Ecto neural progenitor cell (in vitro differentiated cells): ENCODE results near the gene RPS18.
"Not testable (repeated sequence)": the region's sequence is repeated elsewhere in the genome, so short reads cannot be mapped to it uniquely, and the experiment has no call there.

ENCODE experiments used
- DNase-seq: peaks from one replicate; pipeline ENCODE4 v3.0.0-alpha.2; 2018; ENCODE audit warnings: low spot score

Gene RPS18

DNA sequence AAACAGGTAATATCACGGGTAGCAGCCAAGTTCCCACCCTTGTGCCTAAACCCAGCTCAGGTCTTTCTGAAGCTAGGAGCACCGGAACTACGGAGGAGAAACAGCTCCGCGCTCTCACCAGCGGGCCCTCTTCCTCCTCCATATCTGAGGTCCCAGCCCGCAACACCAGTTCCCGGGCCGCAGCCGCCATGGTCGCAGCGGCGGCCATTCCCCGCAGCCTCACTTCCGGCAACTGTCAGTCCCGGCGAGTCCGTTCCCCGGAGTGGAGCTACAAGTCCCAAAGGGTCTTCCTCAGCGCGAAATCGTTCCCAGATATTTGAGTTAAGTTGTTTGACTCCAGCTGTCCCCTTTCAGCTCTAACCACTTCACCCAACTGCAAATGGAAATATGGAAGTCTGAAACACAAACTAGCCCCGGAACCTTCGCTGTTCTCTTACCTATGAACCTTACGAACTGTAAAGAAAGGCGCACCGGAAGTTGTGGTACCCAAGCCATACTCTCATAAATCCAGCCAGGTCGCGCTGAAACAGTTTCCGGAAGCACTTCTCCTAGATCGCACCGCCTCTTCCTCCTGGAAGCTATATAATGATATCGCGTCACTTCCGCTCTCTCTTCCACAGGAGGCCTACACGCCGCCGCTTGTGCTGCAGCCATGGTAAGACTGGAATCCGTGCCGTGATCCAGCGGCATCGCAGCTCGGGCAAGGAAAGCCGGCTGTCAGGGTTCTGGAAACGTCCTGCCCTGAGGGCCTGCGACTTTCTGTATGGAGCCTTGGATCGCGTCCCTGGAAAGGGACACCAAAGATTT, at the start of gene RPS18, which contains the start of gene VPS52:
RPS18 (plus strand) TSS at position 608 of the 807 bp plus-strand sequence; CDS start at position 653, 45 bp downstream.
VPS52 (minus strand) TSS at position 409 of the 807 bp plus-strand sequence; CDS start at position 208, 201 bp downstream.
- DNase-seq = peak; percentile 91

DNA sequence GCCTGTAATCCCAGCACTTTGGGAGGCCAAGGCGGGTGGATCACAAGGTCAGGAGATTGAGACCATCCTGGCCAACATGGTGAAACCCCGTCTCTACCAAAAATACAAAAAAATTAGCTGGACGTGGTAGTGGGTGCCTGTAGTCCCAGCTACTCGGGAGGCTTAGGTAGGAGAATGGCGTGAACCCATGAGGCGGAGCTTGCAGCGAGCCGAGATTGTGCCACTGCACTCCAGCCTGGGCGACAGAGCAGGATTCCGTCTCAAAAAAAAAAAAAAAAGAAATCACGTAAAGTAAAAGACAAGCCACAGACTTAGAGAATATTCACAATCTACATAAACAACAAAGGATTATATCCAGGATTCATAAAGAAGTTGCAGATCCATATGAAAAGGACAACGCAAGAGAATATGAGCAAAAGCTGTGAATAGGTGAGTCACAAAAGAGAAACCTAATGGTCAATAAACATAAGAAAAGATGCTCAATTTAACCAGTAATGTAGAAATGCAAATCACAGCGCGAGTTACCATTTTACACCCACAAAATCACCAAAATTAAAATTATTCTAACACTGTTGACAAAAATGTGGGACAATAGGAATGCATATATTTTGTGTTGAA, 45.3 kb upstream of the RPS18 start:
- DNase-seq = not testable (repeated sequence)

DNA sequence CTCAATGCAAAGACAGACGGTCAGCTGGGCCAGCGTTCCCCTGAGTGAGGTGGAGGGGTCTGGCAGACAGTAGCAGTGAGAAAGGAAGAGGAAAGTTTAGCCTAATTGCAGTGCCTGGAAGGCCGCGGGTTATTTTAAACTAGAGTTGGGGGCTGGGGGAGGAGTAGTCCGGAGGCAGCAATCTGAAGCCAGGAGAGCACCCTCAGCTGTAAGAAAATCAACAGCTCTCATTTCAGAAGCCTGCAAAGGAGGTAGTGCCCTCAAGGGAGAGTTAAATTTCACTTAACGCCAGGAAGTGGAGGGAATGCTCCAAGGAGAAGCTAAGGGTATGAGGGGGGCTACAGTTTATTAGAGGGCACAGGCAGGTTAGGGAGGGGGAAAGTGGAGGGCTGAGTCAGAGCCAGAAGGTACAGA, 36.6 kb upstream of the RPS18 start:
- DNase-seq = no peak

DNA sequence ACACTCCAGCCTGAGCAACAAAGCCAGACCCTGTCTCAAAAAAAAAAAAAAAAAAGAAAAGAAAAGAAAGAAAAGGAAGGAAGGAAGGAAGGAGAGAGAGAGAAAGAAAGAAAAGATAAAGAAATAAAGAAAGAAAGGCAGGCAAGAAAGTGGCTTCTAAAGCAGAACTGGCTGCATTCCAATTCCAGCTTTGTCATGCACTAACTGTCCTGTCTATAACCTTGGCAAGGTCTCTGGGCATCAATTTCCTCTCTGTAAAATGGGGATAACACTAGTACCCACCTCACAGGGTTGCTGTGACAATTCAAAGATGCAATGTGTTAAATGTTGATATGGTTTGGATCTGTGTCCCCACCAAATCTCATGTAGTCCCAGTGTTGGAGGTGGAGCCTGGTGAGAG, 35.5 kb upstream of the RPS18 start:
- DNase-seq = no peak

DNA sequence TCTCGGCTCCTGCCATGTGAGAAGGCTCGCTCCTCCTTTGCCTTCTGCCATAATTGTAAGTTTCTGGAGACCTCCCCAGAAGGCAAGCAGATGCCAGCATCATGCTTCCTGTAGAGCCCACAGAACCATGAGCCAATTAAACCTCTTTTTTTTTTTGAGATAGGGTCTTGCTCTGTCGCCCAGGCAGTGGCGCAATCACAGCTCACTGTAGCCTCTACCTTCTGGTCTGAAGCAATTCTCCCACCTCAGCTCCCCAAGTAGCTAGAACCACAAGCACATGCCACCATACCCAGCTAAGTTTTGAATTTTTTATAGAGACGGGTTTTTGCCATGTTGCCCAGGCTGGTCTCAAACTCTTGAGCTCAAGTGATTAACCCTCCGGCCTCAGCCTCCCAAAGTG, 35.0 kb upstream of the RPS18 start:
- DNase-seq = no peak

DNA sequence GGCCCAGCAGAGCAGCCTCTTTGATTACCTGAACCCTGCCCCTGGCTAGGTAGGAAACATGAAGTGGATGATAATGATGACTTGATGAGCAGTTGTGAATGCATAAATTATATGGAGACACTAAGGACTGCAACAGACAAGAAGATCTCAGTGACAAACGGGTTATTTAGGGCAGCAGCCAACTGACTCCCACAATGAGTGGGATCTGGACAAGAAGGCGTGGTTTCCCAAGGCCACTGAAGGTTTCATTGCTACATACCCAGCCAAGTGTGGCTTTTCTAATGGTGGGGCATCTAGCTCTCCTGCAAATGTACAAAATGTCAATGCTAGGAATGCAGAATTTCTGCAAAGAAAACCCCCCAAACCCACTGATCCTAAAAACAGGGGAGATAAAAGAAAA, 34.1 kb upstream of the RPS18 start:
- DNase-seq = no peak

DNA sequence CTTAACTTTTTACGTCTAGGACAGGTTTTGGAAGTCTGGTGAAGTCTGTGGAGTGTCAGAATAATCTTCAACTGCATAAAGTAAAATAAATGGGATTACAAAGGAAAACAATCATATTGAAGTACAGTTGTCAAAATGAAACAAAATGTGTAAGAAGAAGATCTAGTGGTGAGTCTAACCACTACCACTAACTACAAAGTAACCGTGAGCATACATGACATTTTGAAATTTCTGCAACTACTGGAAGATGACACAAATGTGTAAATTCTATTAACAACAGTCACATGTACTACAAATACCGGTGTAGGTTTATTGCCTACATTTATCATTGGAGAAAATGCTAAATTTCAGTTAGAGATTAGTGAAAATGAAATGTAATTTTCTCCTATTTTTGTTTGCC, 29.9 kb upstream of the RPS18 start:
- no peak for DNase-seq

DNA sequence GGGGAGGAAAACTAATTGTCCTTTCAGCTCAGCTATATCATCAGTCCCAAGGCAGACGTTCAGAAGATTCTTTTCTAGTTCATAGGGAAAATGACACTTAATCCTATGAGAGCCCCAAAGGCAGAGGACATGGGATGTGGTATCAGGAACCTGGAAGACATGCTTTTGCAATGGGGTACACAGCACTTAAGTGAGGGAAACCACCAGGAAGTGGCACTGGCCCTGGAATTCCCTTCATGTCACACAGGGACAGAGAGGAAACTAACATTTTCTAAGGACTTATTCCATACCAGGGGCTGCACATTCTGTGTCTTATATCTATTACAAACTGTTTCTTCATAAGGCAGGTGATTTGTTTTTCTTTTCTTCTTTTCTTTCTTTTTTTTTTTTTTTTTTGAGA, 28.4 kb upstream of the RPS18 start:
- no peak for DNase-seq

DNA sequence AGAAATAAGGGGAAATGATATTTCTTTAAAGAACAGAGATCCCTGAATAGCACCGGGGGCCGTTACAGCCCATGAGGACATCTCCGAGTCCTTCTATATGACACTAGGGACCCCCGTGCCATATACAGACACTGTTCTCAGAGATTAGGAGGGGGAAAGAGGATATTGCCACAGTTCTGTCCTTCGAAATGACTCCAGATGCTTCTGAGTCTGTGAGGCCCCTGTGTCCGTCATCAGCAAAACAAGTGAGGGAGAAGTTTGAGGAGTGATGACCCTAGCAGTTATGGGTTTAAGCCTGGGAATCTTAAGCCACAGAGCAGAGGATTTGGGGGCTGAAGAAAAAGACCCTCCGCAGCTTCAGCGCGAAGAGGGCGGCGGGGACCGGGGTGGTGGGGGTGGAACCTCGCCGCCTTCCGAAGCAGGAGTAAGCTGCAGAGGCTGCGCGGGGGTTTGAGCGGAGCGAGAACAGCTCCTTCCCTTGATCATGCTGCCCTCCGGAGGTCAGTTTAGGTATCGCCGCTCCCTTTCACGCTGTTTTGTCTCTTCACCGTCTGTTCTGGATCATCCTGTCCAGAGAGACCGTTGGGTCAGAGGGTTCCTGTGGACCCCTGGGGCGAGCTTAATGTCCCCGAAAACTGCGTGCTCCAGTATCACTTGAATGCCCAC, 23.8 kb upstream of the RPS18 start:
- DNase-seq = peak; percentile 91

DNA sequence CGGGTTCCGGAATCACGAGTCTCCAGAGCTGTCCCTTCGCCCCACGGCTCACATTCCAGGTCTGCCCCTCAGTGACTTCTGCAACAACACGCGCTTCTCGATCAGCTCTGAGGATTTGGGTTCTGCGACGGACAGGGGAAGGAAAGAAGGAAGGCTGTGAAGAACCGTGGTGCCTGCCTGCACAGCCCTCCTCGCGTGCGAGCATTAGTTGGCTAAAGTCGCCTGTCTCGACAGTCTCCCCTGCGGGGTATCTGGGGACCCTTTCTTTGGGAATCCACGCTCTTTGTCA, 23.3 kb upstream of the RPS18 start:
- no peak for DNase-seq

DNA sequence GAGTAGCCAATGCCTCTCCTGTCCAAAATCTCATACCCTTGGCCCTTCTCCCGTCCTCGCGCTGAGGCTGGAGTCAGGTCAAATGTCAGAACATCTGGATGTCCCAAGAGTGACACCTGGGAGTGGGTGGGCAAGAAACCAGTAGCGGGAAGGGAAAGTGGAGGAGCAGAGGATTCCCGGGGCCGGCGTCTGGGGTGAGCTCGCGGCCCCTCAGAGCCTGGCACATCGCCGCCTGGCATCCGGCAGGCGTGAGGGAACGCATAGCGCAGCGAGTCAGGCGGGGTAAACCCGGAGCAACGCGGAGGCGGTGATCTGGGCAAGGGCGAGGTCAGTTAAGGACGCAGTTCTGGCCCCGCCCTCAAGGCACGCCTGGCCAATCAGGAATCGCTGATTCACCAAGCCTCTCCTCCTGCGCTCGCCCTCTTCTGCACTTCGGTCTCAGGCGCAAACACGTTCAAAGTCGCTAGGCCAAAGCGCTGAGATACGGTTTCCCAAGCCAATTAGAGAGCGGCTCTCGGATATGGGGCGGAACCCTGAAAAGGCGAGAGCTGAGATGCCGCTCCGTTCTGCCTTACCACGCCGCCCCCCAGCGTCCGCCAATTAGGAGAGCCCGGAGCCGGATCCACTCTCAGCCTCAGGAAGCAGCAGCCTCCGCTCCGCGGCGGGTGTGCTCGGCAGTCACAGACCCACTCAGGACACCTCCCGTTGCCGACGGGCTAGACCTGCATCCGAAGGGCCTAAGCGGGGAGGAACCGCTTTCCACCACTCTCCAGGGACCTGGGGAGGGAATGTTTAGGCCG, 22.7 kb upstream of the RPS18 start:
- peak; percentile 94 for DNase-seq

DNA sequence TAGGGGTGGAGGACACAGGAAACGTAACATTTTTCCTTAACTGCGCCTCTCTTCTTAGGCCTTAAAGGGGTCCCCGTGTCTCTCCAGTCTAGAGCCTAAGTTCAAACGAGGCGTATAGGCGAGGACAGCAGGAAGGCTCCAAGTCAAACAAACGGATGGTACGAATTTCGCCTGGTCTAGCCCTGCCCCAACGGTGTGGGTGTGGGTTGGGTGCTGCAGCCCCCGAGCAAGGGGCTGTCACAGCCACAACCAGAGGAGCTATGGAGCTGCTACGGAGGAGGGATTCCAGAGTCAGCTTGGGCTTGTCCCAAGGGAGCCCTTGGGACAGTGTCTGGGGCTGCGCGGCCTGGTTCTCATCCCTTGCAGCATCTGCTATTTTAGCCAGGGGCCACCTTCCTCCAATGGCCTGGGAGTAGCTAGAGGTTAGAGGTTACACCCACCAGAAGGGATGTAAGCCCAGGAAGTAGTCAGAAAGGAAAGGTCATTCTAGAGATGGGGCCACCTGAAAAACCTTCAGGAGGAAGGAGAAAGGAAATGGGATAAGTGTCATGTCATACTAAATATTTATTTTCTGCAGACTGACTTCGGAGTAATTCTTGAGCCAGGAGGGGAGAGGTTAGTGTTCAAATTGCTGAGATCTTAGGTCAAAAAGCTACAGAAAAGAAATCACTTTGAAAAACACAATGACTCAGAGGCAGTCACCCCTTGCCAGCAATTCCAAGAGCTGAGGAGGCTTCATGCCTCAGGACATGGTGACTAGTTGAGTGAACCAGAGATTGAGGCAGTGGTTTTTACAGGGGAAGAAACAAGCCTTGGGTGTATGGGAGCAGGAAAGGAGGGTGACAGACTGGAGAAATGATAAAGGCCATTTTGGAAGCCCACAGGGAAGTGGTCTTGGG, 21.9 kb upstream of the RPS18 start:
- no peak for DNase-seq

DNA sequence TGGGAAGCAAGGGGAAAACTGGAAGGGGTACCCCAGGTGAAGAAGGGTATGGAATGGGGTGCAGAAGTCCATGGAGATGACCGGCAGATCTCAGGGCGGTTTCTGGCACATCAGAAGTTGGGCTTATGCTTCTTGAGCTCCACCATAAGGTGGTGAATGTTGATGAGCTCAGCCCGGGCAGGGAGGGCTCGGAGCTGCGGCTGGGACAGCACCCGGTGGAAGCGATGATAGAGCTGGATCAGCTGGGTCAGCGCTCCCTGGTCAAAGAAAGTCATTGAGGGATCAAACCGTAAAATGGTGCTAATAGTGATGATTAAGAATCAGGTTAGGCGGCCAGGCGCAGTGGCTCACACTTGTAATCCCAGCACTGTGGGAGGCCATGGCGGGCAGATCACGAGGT, 21.1 kb upstream of the RPS18 start:
- DNase-seq = no peak

DNA sequence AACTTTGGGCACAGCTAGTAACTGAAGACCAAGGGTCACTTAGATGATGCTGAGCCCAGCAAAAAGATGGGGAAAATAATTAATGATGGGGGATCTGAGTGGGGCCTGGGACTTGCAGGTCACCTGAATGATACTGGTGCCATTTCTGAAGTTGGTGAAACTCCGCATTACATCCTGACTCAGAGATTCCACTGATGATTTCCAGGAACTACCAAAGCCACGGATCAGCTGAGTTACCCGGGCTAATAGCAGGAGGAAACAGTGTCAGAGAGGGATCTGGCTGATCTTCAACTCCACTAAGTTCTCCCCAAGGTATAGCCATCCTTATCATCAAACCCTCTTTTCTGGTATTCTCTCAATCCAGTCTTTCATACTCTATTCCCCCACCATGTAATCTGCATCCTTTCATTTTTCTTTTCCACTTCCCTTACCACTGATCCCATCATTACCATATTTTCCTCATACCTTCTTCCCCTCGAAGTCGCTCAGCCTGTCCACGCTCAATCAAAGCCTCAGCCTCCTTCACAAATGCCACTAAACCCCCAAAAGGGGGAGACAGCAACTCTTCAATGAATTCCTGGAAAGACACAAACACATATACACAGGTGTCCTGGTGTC, 20.4 kb upstream of the RPS18 start:
- no peak for DNase-seq

DNA sequence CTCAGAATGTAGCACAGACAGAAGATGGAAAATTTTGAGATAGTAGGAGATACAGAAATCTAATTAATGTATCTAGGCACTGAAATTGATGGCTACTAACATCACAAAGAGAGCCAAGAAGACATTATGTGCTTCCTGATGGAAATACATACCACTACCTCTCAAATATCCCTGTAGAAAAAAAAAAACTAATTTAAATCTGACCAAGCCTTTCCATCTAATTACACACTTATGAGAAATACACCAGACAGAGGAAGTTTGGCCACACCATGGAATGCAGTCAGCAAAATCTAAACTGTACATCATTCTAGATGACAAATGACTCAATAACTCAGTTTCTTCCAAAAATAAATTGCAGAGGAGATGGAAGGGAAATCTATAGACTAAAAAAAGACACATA, 19.1 kb upstream of the RPS18 start:
- no peak for DNase-seq

DNA sequence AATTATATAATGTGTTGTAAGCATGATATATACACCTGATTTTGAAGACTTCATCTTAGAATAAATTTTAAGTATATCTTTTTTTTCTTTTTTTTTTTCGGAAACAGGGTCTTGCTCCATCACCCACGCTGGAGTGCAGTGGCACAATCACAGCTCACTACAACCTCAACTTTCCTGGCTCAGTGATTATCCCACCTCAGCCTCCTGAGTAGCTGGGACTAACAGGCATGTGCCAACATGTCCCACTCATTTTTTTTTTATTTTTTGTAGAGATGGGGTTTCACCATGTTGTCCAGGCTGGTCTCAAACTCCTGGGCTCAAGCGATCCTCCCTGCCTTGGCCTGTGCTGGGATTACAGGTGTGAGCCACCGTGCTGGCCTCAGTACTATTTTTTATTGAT, 17.3 kb upstream of the RPS18 start:
- DNase-seq = no peak

DNA sequence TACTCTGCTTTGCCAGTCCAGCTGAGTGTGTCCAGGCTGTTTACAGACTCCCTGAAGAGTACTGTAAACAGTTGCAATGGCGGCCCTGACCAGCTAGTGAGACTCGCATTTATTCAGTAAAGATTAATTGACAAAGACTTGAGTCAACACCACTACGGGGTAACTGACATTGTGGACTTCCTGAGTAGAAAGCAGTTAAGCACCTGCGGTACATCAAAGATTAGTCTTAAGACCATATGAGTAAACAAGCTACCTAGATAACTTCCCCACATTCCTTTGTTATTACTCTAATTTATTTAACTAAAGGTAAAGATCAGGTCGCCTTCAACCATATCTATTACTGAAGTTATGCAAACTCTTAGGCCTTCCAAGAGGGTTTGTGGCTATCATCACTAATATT, 12.8 kb upstream of the RPS18 start:
- DNase-seq = no peak

DNA sequence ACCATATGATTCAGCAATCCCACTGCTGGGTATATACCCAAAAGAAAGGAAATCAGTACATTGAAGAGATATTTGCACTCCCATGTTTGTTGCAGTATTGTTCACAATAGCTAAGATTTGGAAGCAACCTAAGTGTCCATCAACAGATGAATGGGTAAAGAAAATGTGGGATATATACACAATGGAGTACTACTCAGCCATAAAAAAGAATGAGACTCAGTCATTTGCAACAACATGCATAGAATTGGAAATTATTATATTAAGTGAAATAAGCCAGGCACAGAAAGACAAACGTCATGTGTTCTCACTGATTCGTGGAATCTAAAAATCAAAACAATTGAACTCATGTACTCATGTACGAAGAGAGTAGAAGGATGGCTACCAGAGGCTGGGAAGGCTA, 9.4 kb upstream of the RPS18 start:
- not testable (repeated sequence) for DNase-seq

DNA sequence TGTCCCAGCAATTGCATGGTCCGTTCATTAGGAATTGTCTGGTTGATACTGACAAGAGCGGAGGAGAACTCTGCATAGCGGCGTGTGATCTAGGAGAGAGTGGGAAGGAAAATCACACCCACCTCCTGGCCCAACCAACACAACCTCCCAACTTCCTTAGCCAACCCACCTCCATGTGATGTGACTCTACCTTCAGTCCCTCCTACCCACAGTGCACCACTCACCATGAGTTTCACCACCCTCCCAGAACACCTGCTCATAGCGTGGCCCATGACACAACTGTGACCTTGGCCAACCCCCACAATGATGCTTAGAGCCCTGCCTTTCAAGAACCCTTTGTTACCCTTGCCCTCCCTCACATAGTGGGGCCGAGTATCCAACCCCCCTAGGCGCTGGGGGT, 7.9 kb upstream of the RPS18 start:
- no peak for DNase-seq

DNA sequence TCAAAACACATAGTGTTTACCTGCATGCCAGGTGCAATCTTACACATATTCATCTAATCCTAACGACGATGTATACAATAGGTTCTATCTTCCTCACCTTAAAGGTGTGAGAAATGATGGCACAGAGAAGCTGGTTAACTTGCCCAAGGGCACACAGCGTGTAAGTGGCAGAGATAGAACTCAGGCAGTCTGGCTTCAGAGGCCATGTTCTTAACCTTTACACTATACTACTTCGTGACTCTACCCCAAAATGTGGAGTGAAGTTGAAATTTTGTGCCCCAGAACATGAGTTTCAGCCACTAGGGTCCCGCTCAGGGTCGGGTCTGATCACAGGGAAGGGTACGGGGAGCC, 783 bp upstream of the RPS18 start:
- no peak for DNase-seq
